IMR-90 (cell line): ENCODE results near the gene PANK2. TPM values are rescaled to one million over a fixed set of nuclear protein-coding genes. Genes with fewer than 3 reads are reported as not detected.

Experiments
- ATAC-seq: fragments of 200-7000 bp; cut with Tn5 transposase; 2 replicates; pipeline ENCODE4 v1.9.1; 2020; ENCODE audit warnings: low read depth, mild to moderate bottlenecking, moderate library complexity
- BruUV-seq: library from RNA; stranded (reverse); fragments of 400-500 nt; replicated peaks from 2 replicates; lab custom pipeline; 2021; lab: Mats Ljungman, UMichigan
- CTCF ChIA-PET: fragments of 300-600 bp; formaldehyde crosslinking; extraction: SDS; loops from one replicate; lab custom pipeline; 2021; ENCODE audit warnings: antibody characterized with exemption; lab: Yijun Ruan, JAX
- POLR2A ChIA-PET: fragments of 300-600 bp; sonication (Branson Sonifier 250); formaldehyde crosslinking; loops from one replicate; lab custom pipeline; 2022; ENCODE audit warnings: antibody characterized with exemption; ENCODE audit not compliant: unreplicated experiment; lab: Charles Lee
- DNase-seq: peaks from one replicate; pipeline ENCODE4 v3.0.0; 2013
- H2AFZ ChIP-seq: replicated peaks from 2 replicates; pipeline ENCODE3; 2013; ENCODE audit warnings: low read length, mild to moderate bottlenecking; ENCODE audit not compliant: poor library complexity
- H2AK5ac ChIP-seq: 2 replicates; pipeline ENCODE4 v1.6.1; 2013; ENCODE audit warnings: low read depth, low read length, inconsistent platforms
- H2AK9ac ChIP-seq: replicated peaks from 2 replicates; pipeline ENCODE3; 2013; ENCODE audit warnings: mild to moderate bottlenecking, low read depth, low read length, moderate library complexity; ENCODE audit not compliant: poor library complexity
- H2BK120ac ChIP-seq: 2 replicates; pipeline ENCODE4 v1.6.1; 2013; ENCODE audit warnings: low read depth, low read length, inconsistent platforms
- H2BK15ac ChIP-seq: 3 replicates; pipeline ENCODE4 v1.6.1; 2013; ENCODE audit warnings: low read depth, low read length, inconsistent platforms
- H2BK20ac ChIP-seq: 2 replicates; pipeline ENCODE4 v1.6.1; 2013; ENCODE audit warnings: low read depth, mild to moderate bottlenecking, inconsistent platforms, low read length, moderate library complexity
- H2BK5ac ChIP-seq: 2 replicates; pipeline ENCODE4 v1.6.1; 2013; ENCODE audit warnings: mild to moderate bottlenecking, low read depth, low read length, inconsistent platforms; ENCODE audit not compliant: poor library complexity, severe bottlenecking
- H3K14ac ChIP-seq: replicated peaks from 2 replicates; pipeline ENCODE4 v1.6.1; 2013; ENCODE audit warnings: low read depth, low read length, inconsistent platforms
- H3K18ac ChIP-seq: 2 replicates; pipeline ENCODE4 v1.6.1; 2013; ENCODE audit warnings: low read depth, low read length, control low read depth
- H3K23ac ChIP-seq: 2 replicates; pipeline ENCODE4 v1.6.1; 2013; ENCODE audit warnings: low read depth, low read length, inconsistent platforms
- H3K27ac ChIP-seq: 2 replicates; pipeline ENCODE4 v1.5.1; 2013; ENCODE audit warnings: mild to moderate bottlenecking, control low read depth, low read length; ENCODE audit not compliant: insufficient read depth
- H3K27me3 ChIP-seq: 2 replicates; pipeline ENCODE4 v1.6.1; 2013; ENCODE audit warnings: low read length; ENCODE audit not compliant: control insufficient read depth, insufficient read depth
- H3K36me3 ChIP-seq: 2 replicates; pipeline ENCODE4 v1.6.1; 2013; ENCODE audit warnings: low read length, mixed read lengths; ENCODE audit not compliant: control insufficient read depth, insufficient read depth
- H3K4ac ChIP-seq: 2 replicates; pipeline ENCODE4 v1.6.1; 2013; ENCODE audit warnings: low read depth, low read length, inconsistent platforms
- H3K4me1 ChIP-seq: 2 replicates; pipeline ENCODE4 v1.6.1; 2013; ENCODE audit warnings: low read length, mixed read lengths; ENCODE audit not compliant: control insufficient read depth, insufficient read depth
- H3K4me2 ChIP-seq: 2 replicates; pipeline ENCODE4 v1.6.1; 2013; ENCODE audit warnings: low read depth, mild to moderate bottlenecking, control low read depth, low read length, moderate library complexity
- H3K4me3 ChIP-seq: 2 replicates; pipeline ENCODE4 v1.5.1; 2013; ENCODE audit warnings: low read depth, mild to moderate bottlenecking, control low read depth, low read length, moderate library complexity; ENCODE audit not compliant: insufficient read depth
- H3K56ac ChIP-seq: 2 replicates; pipeline ENCODE4 v1.6.1; 2013; ENCODE audit warnings: low read length, inconsistent platforms; ENCODE audit not compliant: insufficient read depth; ENCODE audit errors: extremely low read depth
- H3K79me1 ChIP-seq, 2 experiments: 2 replicates each; pipeline ENCODE4 v1.6.1; 2013; ENCODE audit warnings: low read length in 2 of 2, inconsistent platforms in 1 of 2, low read depth in 1 of 2
- H3K9ac ChIP-seq: 2 replicates; pipeline ENCODE4 v1.6.1; 2013; ENCODE audit warnings: low read depth, low read length, control low read depth
- H3K9me1 ChIP-seq: 2 replicates; pipeline ENCODE4 v1.6.1; 2013; ENCODE audit warnings: low read length, inconsistent platforms; ENCODE audit not compliant: insufficient read depth
- H3K9me3 ChIP-seq: 2 replicates; pipeline ENCODE4 v1.6.1; 2013; ENCODE audit warnings: low read length; ENCODE audit not compliant: control insufficient read depth, insufficient read depth
- H4K20me1 ChIP-seq: 2 replicates; pipeline ENCODE4 v1.6.1; 2013; ENCODE audit warnings: low read length, inconsistent platforms; ENCODE audit not compliant: insufficient read depth
- H4K5ac ChIP-seq: 2 replicates; pipeline ENCODE4 v1.6.1; 2013; ENCODE audit warnings: mild to moderate bottlenecking, low read depth, low read length, control low read depth
- H4K8ac ChIP-seq, 2 experiments: 2 replicates each; pipeline ENCODE4 v1.6.1; 2013; ENCODE audit warnings: low read depth in 2 of 2, low read length in 2 of 2, control low read depth in 1 of 2, inconsistent platforms in 1 of 2
- H4K91ac ChIP-seq: 2 replicates; pipeline ENCODE4 v1.6.1; 2013; ENCODE audit warnings: low read depth, low read length, inconsistent platforms; ENCODE audit not compliant: insufficient read depth
- BHLHE40 ChIP-seq: fragments of 150-350 bp; IDR thresholded peaks from 2 replicates; pipeline ENCODE4 v1.6.1; 2016; ENCODE audit warnings: mild to moderate bottlenecking, low read depth, low read length
- CEBPB ChIP-seq: IDR thresholded peaks from 2 replicates; pipeline ENCODE4 v1.6.1; 2012; ENCODE audit warnings: low read depth, low read length, improper control_type of control experiment
- CHD1 ChIP-seq: IDR thresholded peaks from 2 replicates; pipeline ENCODE4 v1.6.1; 2012; ENCODE audit warnings: low read depth, low read length, improper control_type of control experiment
- CTCF ChIP-seq: conservative IDR thresholded peaks from 2 replicates; pipeline ENCODE4 v1.5.1; 2012; ENCODE audit warnings: mild to moderate bottlenecking, low read depth, low read length, improper control_type of control experiment
- ELK1 ChIP-seq: fragments of 150-350 bp; IDR thresholded peaks from 2 replicates; pipeline ENCODE4 v1.6.1; 2016; ENCODE audit warnings: low read depth, mild to moderate bottlenecking, low read length, moderate library complexity, borderline replicate concordance
- FOS ChIP-seq: fragments of 150-350 bp; IDR thresholded peaks from 2 replicates; pipeline ENCODE4 v1.6.1; 2016; ENCODE audit warnings: low read depth, low read length
- MAFK ChIP-seq: IDR thresholded peaks from 2 replicates; pipeline ENCODE4 v1.6.1; 2012; ENCODE audit warnings: low read depth, low read length, improper control_type of control experiment
- MAZ ChIP-seq: IDR thresholded peaks from 2 replicates; pipeline ENCODE4 v1.6.1; 2012; ENCODE audit warnings: low read depth, mild to moderate bottlenecking, low read length, improper control_type of control experiment, moderate library complexity, borderline replicate concordance
- MXI1 ChIP-seq: IDR thresholded peaks from 2 replicates; pipeline ENCODE4 v1.6.1; 2012; ENCODE audit warnings: low read depth, mild to moderate bottlenecking, low read length, moderate library complexity, borderline replicate concordance
- NFE2L2 ChIP-seq: fragments of 150-350 bp; IDR thresholded peaks from 2 replicates; pipeline ENCODE4 v1.6.1; 2016; ENCODE audit warnings: low read depth, mild to moderate bottlenecking, low read length
- POLR2A ChIP-seq: IDR thresholded peaks from 2 replicates; pipeline ENCODE4 v1.6.1; 2012; ENCODE audit warnings: mild to moderate bottlenecking, low read depth, low read length
- RAD21 ChIP-seq: IDR thresholded peaks from 2 replicates; pipeline ENCODE4 v1.6.1; 2012; ENCODE audit warnings: low read length, improper control_type of control experiment
- RCOR1 ChIP-seq: IDR thresholded peaks from 2 replicates; pipeline ENCODE4 v1.6.1; 2012; ENCODE audit warnings: mild to moderate bottlenecking, low read length, improper control_type of control experiment; ENCODE audit not compliant: insufficient replicate concordance
- RFX5 ChIP-seq: IDR thresholded peaks from 2 replicates; pipeline ENCODE4 v1.8.0; 2012; ENCODE audit warnings: low read depth, mild to moderate bottlenecking, low read length, moderate library complexity
- SMC3 ChIP-seq: fragments of 150-350 bp; IDR thresholded peaks from 2 replicates; pipeline ENCODE4 v1.6.1; 2016; ENCODE audit warnings: low read depth, mild to moderate bottlenecking, antibody characterized with exemption, low read length, moderate library complexity
- USF2 ChIP-seq: fragments of 150-350 bp; IDR thresholded peaks from 2 replicates; pipeline ENCODE4 v1.6.1; 2017; ENCODE audit warnings: mild to moderate bottlenecking, antibody characterized with exemption, low read length, low read depth
- WGBS, 2 experiments: methylation state at CpG; one replicate each; pipeline versions ENCODE4 v1.1.5 to v1.1.7; 2013; ENCODE audit warnings: missing lambda C conversion rate in 2 of 2; ENCODE audit not compliant: insufficient read length in 1 of 2; ENCODE audit errors: extremely low coverage in 2 of 2; 5-methylcytosine and 5-hydroxymethylcytosine counted together
- dilution Hi-C: fragments of 300-500 bp; cut with HindIII; formaldehyde crosslinking; loops from one replicate; pipeline ENCODE4 v1.14.3; 2018; ENCODE audit warnings: low sequenced_read_pairs; ENCODE audit not compliant: unreplicated experiment
- in situ Hi-C: fragments of 300-500 bp; cut with MboI; formaldehyde crosslinking; loops from 3 replicates; pipeline ENCODE4 v1.14.3; 2019; ENCODE audit warnings: low sequenced_read_pairs, inconsistent platforms, mixed read lengths
- intact Hi-C: fragments of 100-400 bp; cut with micrococcal nuclease; formaldehyde crosslinking; loops from 2 replicates; pipeline ENCODE4 v1.10.0; 2022
- polyA plus RNA-seq, 3 experiments: library from polyadenylated mRNA; depleted of rRNA; stranded (reverse); fragments of >200 nt; gene quantifications; 2 replicates each; pipeline ENCODE4 v1.2.3, GENCODE V29; 2012; ENCODE audit warnings: low replicate concordance in 1 of 3
- total RNA-seq: library from RNA; depleted of rRNA; stranded (reverse); fragments of >200 nt; gene quantifications from 2 replicates; pipeline ENCODE4 v1.2.3, GENCODE V29; 2012

The PANK2 gene
- total and polyA plus RNA-seq, 2 of the 4 experiments (the other 2 are of a cell fraction) = 17.7 to 28.1 TPM

- Histone ChIP-seq H2BK5ac (no peak overlapping the region), H3K36me3 (peaks cover 74% of the 10 kb centered on the region), H3K4me1 (no peaks in the 10 kb centered on the region), H2AK9ac (no peak overlapping the region), H3K4ac (no peak overlapping the region), H4K5ac (no peak overlapping the region), H2AFZ (no peak overlapping the region), H3K9me3 (peaks cover 5% of the 10 kb centered on the region), H3K9ac (no peak overlapping the region), H3K4me2 (no peak overlapping the region), H3K18ac (no peak overlapping the region), H3K23ac (no peak overlapping the region), H3K4me3 (no peak overlapping the region), H3K56ac (no peak overlapping the region), H2BK120ac (no peak overlapping the region), H3K27ac (no peak overlapping the region), H2BK15ac (no peak overlapping the region), H3K79me1 (peaks cover 19 to 38% of the 10 kb centered on the region in 2 experiments), H2AK5ac (no peak overlapping the region), H3K9me1 (peaks cover 7% of the 10 kb centered on the region; the same call in 1 of the 2 replicates), H3K14ac (no peak overlapping the region), H2BK20ac (no peak overlapping the region), H3K27me3 (no peaks in the 10 kb centered on the region), H4K91ac (no peak overlapping the region), H4K8ac (no peak overlapping the region), H4K20me1 (peaks cover 27% of the 10 kb centered on the region; the same call in 1 of the 2 replicates)
- in situ Hi-C loops = no loop called here
- dilution Hi-C loops = no loop called here
- BruUV-seq = no TSS peak
- TF ChIP-seq CEBPB = no peak
- no peak for TF ChIP-seq CHD1
- no peak for TF ChIP-seq MXI1
- TF ChIP-seq MAZ = no peak
- TF ChIP-seq USF2 = no peak
- no peak for TF ChIP-seq FOS
- TF ChIP-seq RCOR1 = no peak
- TF ChIP-seq SMC3 = no peak
- TF ChIP-seq RFX5 = no peak
- TF ChIP-seq NFE2L2 = no peak
- no peak for TF ChIP-seq MAFK
- no peak for TF ChIP-seq RAD21
- TF ChIP-seq CTCF = no peak
- no peak for TF ChIP-seq BHLHE40
- no peak for TF ChIP-seq ELK1
- no peak for TF ChIP-seq POLR2A
- DNase-seq (no peak), ATAC-seq (no peak)
- intact Hi-C loops = no loop called here
- ChIA-PET POLR2A (no interaction called here), CTCF (no interaction called here)
- 93% methylated on average over 6 of the region's 14 CpGs; no CpG with 5 or more reads in 1 of the 2 experiments for WGBS, 2 experiments
Measured at GRCh38 chr20:3865887-3866407, 23.2 kb upstream of the PANK2 start.
